ENCODE data around the gene KCNJ6.

GRCh38 chr21:37566790-37567615 lies 349.3 kb downstream of the KCNJ6 start:
- TF ChIP-seq FOXM1 (IDR thresholded peaks at IDR 0.05; ENCODE audit: borderline replicate concordance): no peak
- TF ChIP-seq ZNF384 (IDR thresholded peaks at IDR 0.05): no peak
- TF ChIP-seq BHLHE40 (IDR thresholded peaks at IDR 0.05; ENCODE audit: borderline replicate concordance): no peak
- no peak for TF ChIP-seq HDGF (IDR thresholded peaks at IDR 0.05; ENCODE audit: borderline replicate concordance)
- no peak for TF ChIP-seq FOXK2 (IDR thresholded peaks at IDR 0.05)
- no peak for TF ChIP-seq SP1 (IDR thresholded peaks at IDR 0.05)
- TF ChIP-seq ELF4 (IDR thresholded peaks at IDR 0.05): no peak

All from HEK293T (cell line).